PC-3 (cell line): ENCODE data around the gene LPCAT1. TPM values are rescaled to one million over a fixed set of nuclear protein-coding genes. Genes with fewer than 3 reads are reported as not detected.

Experiments used
- ATAC-seq: fragments of 200-7000 bp; cut with Tn5 transposase; 2 replicates; pipeline ENCODE4 v1.9.1; 2020; ENCODE audit warnings: mild to moderate bottlenecking, moderate library complexity
- BruUV-seq: library from RNA; stranded (reverse); fragments of 400-500 nt; replicated peaks from 2 replicates; lab custom pipeline; 2021; lab: Mats Ljungman, UMichigan
- CTCF ChIA-PET: fragments of 300-600 bp; sonication (Branson Sonifier 250); formaldehyde crosslinking; loops from one replicate; lab custom pipeline; 2022; ENCODE audit warnings: antibody characterized with exemption; lab: Charles Lee
- POLR2A ChIA-PET: fragments of 300-600 bp; sonication (Branson Sonifier 250); formaldehyde crosslinking; loops from one replicate; lab custom pipeline; 2022; ENCODE audit warnings: antibody characterized with exemption; ENCODE audit not compliant: unreplicated experiment; lab: Charles Lee
- DNase-seq: peaks from one replicate; pipeline ENCODE4 v3.0.0-alpha.2; 2015
- H2AFZ ChIP-seq: fragments of 300-600 bp; sonication (generic); 2 replicates; pipeline ENCODE4 v1.6.0; 2016; ENCODE audit warnings: antibody characterized with exemption, low read length
- H3F3A ChIP-seq: fragments of 300-600 bp; sonication (generic); one replicate; pipeline ENCODE4 v1.6.0; 2017; ENCODE audit warnings: antibody characterized with exemption, low read length, control low read depth, mild to moderate bottlenecking; ENCODE audit not compliant: unreplicated experiment
- H3K27ac ChIP-seq: fragments of 300-600 bp; sonication (generic); 2 replicates; pipeline ENCODE4 v1.5.1; 2016; ENCODE audit warnings: mild to moderate bottlenecking, low read length
- H3K27me3 ChIP-seq: fragments of 300-600 bp; sonication (generic); 2 replicates; pipeline ENCODE4 v1.6.1; 2016; ENCODE audit warnings: low read length, mixed read lengths
- H3K36me3 ChIP-seq: fragments of 300-600 bp; sonication (generic); 2 replicates; pipeline ENCODE4 v1.6.1; 2016; ENCODE audit warnings: low read depth, mixed run types, low read length, mixed read lengths
- H3K4me1 ChIP-seq: fragments of 300-600 bp; sonication (generic); 2 replicates; pipeline ENCODE4 v1.5.1; 2016; ENCODE audit warnings: low read length; ENCODE audit not compliant: insufficient read depth
- H3K4me2 ChIP-seq: fragments of 300-600 bp; sonication (generic); 2 replicates; pipeline ENCODE4 v1.6.0; 2016; ENCODE audit warnings: low read length
- H3K4me3 ChIP-seq: fragments of 300-600 bp; sonication (generic); 2 replicates; pipeline ENCODE4 v1.5.1; 2016; ENCODE audit warnings: mild to moderate bottlenecking, low read length, mixed read lengths
- H3K79me2 ChIP-seq: fragments of 300-600 bp; sonication (generic); 2 replicates; pipeline ENCODE4 v1.6.1; 2017; ENCODE audit warnings: low read length, mixed read lengths
- H3K9ac ChIP-seq: fragments of 300-600 bp; sonication (generic); 2 replicates; pipeline ENCODE4 v1.6.0; 2016; ENCODE audit warnings: mild to moderate bottlenecking, low read length
- H3K9me2 ChIP-seq: fragments of 300-600 bp; sonication (generic); replicated peaks from 2 replicates; pipeline ENCODE4 v1.6.1; 2016; ENCODE audit warnings: mixed run types, low read length, mixed read lengths
- H3K9me3 ChIP-seq: fragments of 300-600 bp; sonication (generic); 2 replicates; pipeline ENCODE4 v1.6.1; 2016; ENCODE audit warnings: low read length, mixed read lengths
- H4K20me1 ChIP-seq: fragments of 300-600 bp; sonication (generic); 2 replicates; pipeline ENCODE4 v1.6.1; 2016; ENCODE audit warnings: low read length, mixed read lengths
- EZH2 ChIP-seq: fragments of 300-600 bp; sonication (generic); IDR thresholded peaks from one replicate; pipeline ENCODE4 v1.6.1; 2017; ENCODE audit warnings: antibody characterized with exemption, mild to moderate bottlenecking, low read length; ENCODE audit not compliant: unreplicated experiment
- EZH2phosphoT487 ChIP-seq: fragments of 300-600 bp; sonication (generic); IDR thresholded peaks from 2 replicates; pipeline ENCODE4 v1.6.1; 2018; ENCODE audit warnings: mild to moderate bottlenecking, antibody characterized with exemption, low read length, borderline replicate concordance
- intact Hi-C: fragments of 100-400 bp; cut with micrococcal nuclease; formaldehyde crosslinking; loops from 2 replicates; pipeline ENCODE4 v1.9.0; 2023
- total RNA-seq: library from RNA; depleted of rRNA; stranded (reverse); fragments of >200 nt; gene quantifications from 2 replicates; pipeline ENCODE4 v1.2.3, GENCODE V29; 2014
- TF ChIP-seq, protein P1 (sequence below): fragments of 300-600 bp; sonication (generic); conservative IDR thresholded peaks from 2 replicates; pipeline ENCODE4 v1.5.1; 2017; ENCODE audit warnings: antibody characterized with exemption, low read depth, mild to moderate bottlenecking, low read length

LPCAT1 gene
- total RNA-seq, 1 experiment from 2014 or later: 121 TPM

DNA sequence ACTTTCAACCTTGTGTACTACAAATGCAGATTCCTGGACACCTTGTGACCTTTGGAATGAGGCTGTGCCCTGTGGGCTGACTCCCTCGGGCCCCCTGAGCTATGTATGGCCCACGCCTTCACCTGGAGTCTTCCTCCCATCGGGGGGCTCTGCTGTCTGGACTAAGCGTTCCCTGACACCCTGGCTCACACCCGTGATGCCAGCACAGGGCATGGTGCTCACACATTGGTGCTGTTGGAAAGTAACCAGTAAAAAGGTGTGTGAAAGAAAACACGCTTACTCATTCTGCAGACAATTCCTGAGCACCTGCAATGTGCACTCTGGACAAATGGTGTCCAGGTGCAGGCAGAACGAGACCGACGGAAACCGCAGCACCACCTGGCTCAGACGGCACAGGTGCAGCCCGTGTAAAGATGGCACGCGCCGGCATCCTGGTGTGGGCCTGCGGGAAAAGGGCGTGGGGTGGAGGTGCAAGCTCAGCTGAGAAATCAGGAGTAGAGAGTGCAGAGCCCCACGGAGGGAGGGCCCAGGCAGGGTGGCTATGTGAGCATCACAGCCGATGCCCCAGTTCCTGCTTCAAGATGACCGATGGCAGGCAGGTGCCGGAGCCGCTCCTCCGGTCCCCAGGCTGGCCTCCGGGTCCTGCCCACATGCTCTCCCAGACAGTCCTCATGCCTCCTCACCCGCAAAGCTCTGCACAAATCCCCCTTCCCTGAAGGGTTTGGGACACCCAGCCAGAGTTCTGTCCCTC, 11.0 kb downstream of the LPCAT1 start:
- peaks cover 54% of the 10 kb centered on the region for H3K4me1 ChIP-seq
- no peaks in the 10 kb centered on the region for H3K9me2 ChIP-seq
- intact Hi-C loops: no loop called here
- H3K27ac ChIP-seq: peak overlapping the region; percentile 71
- H3K36me3 ChIP-seq: peaks cover 48% of the 10 kb centered on the region
- no peak overlapping the region for H2AFZ ChIP-seq
- no peaks in the 10 kb centered on the region for H3K9me3 ChIP-seq
- no TSS peak for BruUV-seq
- peaks cover 21% of the 10 kb centered on the region for H4K20me1 ChIP-seq
- ChIA-PET CTCF (interaction anchor here (1.4 kb wide), 1 partner anchor 132 kb away, joined by 3 read pairs; no protein-coding TSS in a partner anchor), POLR2A (no interaction called here)
- peak overlapping the region; percentile 45 for H3K9ac ChIP-seq
- H3K4me3 ChIP-seq: no peak overlapping the region
- H3K4me2 ChIP-seq: 0 out of 2 replicates have a peak overlapping the region, but pooled peaks have one; percentile 10
- no peak for TF ChIP-seq EZH2
- TF ChIP-seq EZH2phosphoT487: no peak
- TF ChIP-seq, protein P1, sequence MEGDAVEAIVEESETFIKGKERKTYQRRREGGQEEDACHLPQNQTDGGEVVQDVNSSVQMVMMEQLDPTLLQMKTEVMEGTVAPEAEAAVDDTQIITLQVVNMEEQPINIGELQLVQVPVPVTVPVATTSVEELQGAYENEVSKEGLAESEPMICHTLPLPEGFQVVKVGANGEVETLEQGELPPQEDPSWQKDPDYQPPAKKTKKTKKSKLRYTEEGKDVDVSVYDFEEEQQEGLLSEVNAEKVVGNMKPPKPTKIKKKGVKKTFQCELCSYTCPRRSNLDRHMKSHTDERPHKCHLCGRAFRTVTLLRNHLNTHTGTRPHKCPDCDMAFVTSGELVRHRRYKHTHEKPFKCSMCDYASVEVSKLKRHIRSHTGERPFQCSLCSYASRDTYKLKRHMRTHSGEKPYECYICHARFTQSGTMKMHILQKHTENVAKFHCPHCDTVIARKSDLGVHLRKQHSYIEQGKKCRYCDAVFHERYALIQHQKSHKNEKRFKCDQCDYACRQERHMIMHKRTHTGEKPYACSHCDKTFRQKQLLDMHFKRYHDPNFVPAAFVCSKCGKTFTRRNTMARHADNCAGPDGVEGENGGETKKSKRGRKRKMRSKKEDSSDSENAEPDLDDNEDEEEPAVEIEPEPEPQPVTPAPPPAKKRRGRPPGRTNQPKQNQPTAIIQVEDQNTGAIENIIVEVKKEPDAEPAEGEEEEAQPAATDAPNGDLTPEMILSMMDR: no peak
- no peak for ATAC-seq
- H3K27me3 ChIP-seq: no peaks in the 10 kb centered on the region
- peaks cover 7% of the 10 kb centered on the region for H3F3A ChIP-seq
- no peak for DNase-seq
- peaks cover 90% of the 10 kb centered on the region for H3K79me2 ChIP-seq

DNA sequence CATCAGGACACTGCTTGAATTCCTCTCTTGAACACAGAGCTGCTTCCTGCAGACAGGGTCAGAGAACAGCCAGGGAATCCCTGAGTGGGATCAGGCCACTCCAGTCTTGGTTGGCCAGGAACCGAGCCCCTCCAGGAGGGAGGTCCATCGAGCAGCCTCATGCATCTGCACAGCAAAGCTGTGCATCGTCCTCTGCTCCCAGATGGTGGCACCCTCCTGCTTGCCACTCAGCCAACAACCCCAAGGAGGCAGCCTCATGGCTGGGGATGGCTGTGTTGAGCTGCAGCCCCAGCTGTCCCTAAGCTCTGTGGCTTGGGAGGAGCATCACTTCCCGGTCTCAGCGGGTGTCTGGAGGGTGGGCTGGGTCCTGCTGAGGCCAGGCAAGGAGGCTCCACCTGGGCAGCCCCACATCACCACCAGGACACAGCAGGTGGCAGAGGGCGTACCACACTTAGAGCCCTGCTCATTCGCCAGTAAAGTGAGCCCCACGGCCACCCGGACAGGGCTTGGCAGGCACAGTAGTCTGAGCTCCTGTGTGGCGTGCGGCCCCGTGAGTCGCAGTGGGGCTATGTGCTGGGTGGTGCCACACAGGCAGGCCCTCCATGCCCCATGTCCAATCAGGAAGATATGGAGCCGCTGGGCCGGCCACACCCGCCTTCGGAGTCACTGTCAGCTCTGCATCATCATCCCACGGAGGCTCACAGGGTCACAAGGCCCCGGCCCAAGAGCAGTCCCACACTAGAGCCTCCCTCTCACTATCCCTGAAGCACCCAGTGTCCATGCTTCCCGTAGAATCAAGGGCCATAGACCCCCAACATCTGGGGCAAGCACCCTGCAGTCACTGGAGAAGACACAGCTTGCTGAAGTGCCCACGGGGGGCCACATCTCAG, 11.9 kb downstream of the LPCAT1 start:
- Histone ChIP-seq H3K36me3 (peaks cover 46% of the 10 kb centered on the region), H3K4me1 (peaks cover 46% of the 10 kb centered on the region), H3F3A (no peaks in the 10 kb centered on the region), H3K4me3 (no peak overlapping the region), H4K20me1 (peaks cover 29% of the 10 kb centered on the region), H3K27ac (peak overlapping the region; percentile 71), H3K27me3 (no peaks in the 10 kb centered on the region), H3K79me2 (peaks cover 92% of the 10 kb centered on the region), H3K9me3 (no peaks in the 10 kb centered on the region), H3K9ac (peak overlapping the region; percentile 45), H2AFZ (no peak overlapping the region), H3K4me2 (peak overlapping the region; percentile 10; the same call in 1 of the 2 replicates), H3K9me2 (no peaks in the 10 kb centered on the region)
- BruUV-seq: no TSS peak
- ATAC-seq (peak; percentile 57), DNase-seq (peak; percentile 67)
- POLR2A ChIA-PET: interaction anchor here (0.6 kb wide), 1 partner anchor 31 kb away, joined by 6 read pairs; no protein-coding TSS in a partner anchor
- intact Hi-C loops: no loop called here
- CTCF ChIA-PET: interaction anchor here (0.6 to 1.4 kb wide), 6 partner anchors 9 to 139 kb away, joined by 3 to 5 read pairs (median 3); no protein-coding TSS in a partner anchor
- TF ChIP-seq, protein P1: peak; percentile 64
- no peak for TF ChIP-seq EZH2
